HG03135 (cell line): ENCODE results near the gene SIDT1.

Experiments used
- ATAC-seq: cut with Tn5 transposase; IDR thresholded peaks from one replicate; pipeline ENCODE4 v1.9.1; 2021; ENCODE audit warnings: mild to moderate bottlenecking, moderate library complexity; ENCODE audit not compliant: unreplicated experiment

SIDT1 gene

GRCh38 chr3:113676261-113676660 lies 143.9 kb downstream of the SIDT1 start:
- ATAC-seq, result no peak

GRCh38 chr3:113677737-113678136 lies 145.4 kb downstream of the SIDT1 start:
- ATAC-seq, result no peak

GRCh38 chr3:113678773-113679172 lies 146.4 kb downstream of the SIDT1 start:
- no peak for ATAC-seq
